Natural killer cell (primary cell): ENCODE results near the gene EYS. TPM values are rescaled to one million over a fixed set of nuclear protein-coding genes. Genes with fewer than 3 reads are reported as not detected.

Experiments
- ATAC-seq, 3 donors: fragments of 150-1000 bp in 2 of 3; fragments of 200-7000 bp in 1 of 3; cut with Tn5 transposase; 1 replicate in 1 of 3; 2 replicates in 2 of 3; pipeline ENCODE4 v1.10.0; 2021; ENCODE audit warnings: mild to moderate bottlenecking in 2 of 3, moderate library complexity in 2 of 3
- DNase-seq, 2 donors: peaks; one replicate each; pipeline versions ENCODE4 v3.0.0 to v3.0.0-alpha.2; 2013 to 2021; ENCODE audit warnings: mixed read lengths in 1 of 2
- H3K27ac ChIP-seq: one replicate; pipeline ENCODE4 v1.5.1; 2013; ENCODE audit warnings: mild to moderate bottlenecking, low read length
- H3K27me3 ChIP-seq: one replicate; pipeline ENCODE4 v1.6.1; 2013; ENCODE audit warnings: low read length; ENCODE audit not compliant: control insufficient read depth, insufficient read depth
- H3K36me3 ChIP-seq: one replicate; pipeline ENCODE4 v1.6.1; 2013; ENCODE audit warnings: low read length; ENCODE audit not compliant: control insufficient read depth, insufficient read depth
- H3K4me1 ChIP-seq: one replicate; pipeline ENCODE4 v1.6.1; 2013; ENCODE audit warnings: low read length; ENCODE audit not compliant: control insufficient read depth, insufficient read depth
- H3K4me3 ChIP-seq: one replicate; pipeline ENCODE4 v1.5.1; 2013; ENCODE audit warnings: low read length
- H3K9me3 ChIP-seq: one replicate; pipeline ENCODE4 v1.6.1; 2013; ENCODE audit warnings: low read length; ENCODE audit not compliant: control insufficient read depth, insufficient read depth
- H3K27ac Mint-ChIP-seq, 2 donors: one replicate each; pipeline ENCODE4 v1.8.0; 2022; ENCODE audit warnings: mild to moderate bottlenecking in 2 of 2, mixed read lengths in 2 of 2, moderate library complexity in 1 of 2
- H3K27me3 Mint-ChIP-seq, 2 donors: one replicate each; pipeline ENCODE4 v1.8.0; 2022; ENCODE audit warnings: low read depth in 2 of 2, mixed read lengths in 2 of 2
- H3K36me3 Mint-ChIP-seq: one replicate; pipeline ENCODE4 v1.8.0; 2022; ENCODE audit warnings: mixed read lengths
- H3K4me1 Mint-ChIP-seq, 2 donors: one replicate each; pipeline ENCODE4 v1.8.0; 2022; ENCODE audit warnings: mixed read lengths in 2 of 2
- H3K4me3 Mint-ChIP-seq: one replicate; pipeline ENCODE4 v1.8.0; 2022; ENCODE audit warnings: mild to moderate bottlenecking, moderate library complexity, mixed read lengths
- H3K9me3 Mint-ChIP-seq, 2 donors: one replicate each; pipeline ENCODE4 v1.8.0; 2022; ENCODE audit warnings: mixed read lengths in 2 of 2
- CTCF ChIP-seq: fragments of 200-600 bp; IDR thresholded peaks from one replicate; pipeline ENCODE4 v1.8.0; 2022; ENCODE audit warnings: antibody characterized with exemption
- WGBS: methylation state at CpG from one replicate; pipeline ENCODE4 v1.1.7; 2013; ENCODE audit warnings: missing lambda C conversion rate; ENCODE audit not compliant: insufficient coverage; 5-methylcytosine and 5-hydroxymethylcytosine counted together
- intact Hi-C: fragments of 100-400 bp; cut with micrococcal nuclease; formaldehyde crosslinking; loops from one replicate; pipeline ENCODE4 v1.14.2; 2022
- total RNA-seq, 4 donors: library from RNA; stranded (reverse); fragments of 120-200 nt in 1 of 4; gene quantifications; one replicate each; pipeline versions ENCODE4 v1.2.3 to v1.2.4, GENCODE V29; 2013 to 2022

Gene EYS
- total RNA-seq, 3 donors from 2014 or later (not counting 1 experiment from before 2014, with no cell fraction given), result 0.55 TPM; not detected in 2

GRCh38 chr6:65642776-65643175 lies 64.2 kb downstream of the EYS start:
- H3K9me3 ChIP-seq, result peaks cover 11% of the 10 kb centered on the region
- no peak for TF ChIP-seq CTCF
- DNase-seq (no peak), ATAC-seq (no peak)
- intact Hi-C loops, result no loop called here
- Mint-ChIP-seq H3K9me3 (peaks cover 17 to 41% of the 10 kb centered on the region in 2 donors), H3K27ac (no peak overlapping the region), H3K27me3 (no peaks in the 10 kb centered on the region), H3K4me1 (no peaks in the 10 kb centered on the region), H3K4me3 (no peak overlapping the region), H3K36me3 (peaks cover 21% of the 10 kb centered on the region)
- no peak overlapping the region for H3K4me3 ChIP-seq
- no CpG with 5 or more reads among the region's 1 CpG for WGBS
- H3K36me3 ChIP-seq, result no peaks in the 10 kb centered on the region
- no peaks in the 10 kb centered on the region for H3K27me3 ChIP-seq
- H3K27ac ChIP-seq, result no peak overlapping the region
- no peaks in the 10 kb centered on the region for H3K4me1 ChIP-seq

- H3K27ac Mint-ChIP-seq, result no peak overlapping the region
- no peaks in the 10 kb centered on the region for H3K36me3 Mint-ChIP-seq
- no peak for TF ChIP-seq CTCF
- H3K27ac ChIP-seq, result no peak overlapping the region
- no peak for DNase-seq
- intact Hi-C loops, result no loop called here
- H3K4me1 ChIP-seq, result no peaks in the 10 kb centered on the region
- H3K4me3 ChIP-seq, result no peak overlapping the region
- H3K4me3 Mint-ChIP-seq, result no peak overlapping the region
- no peaks in the 10 kb centered on the region for H3K27me3 Mint-ChIP-seq
- peaks cover 10 to 24% of the 10 kb centered on the region in 2 donors for H3K9me3 Mint-ChIP-seq
- no peak for ATAC-seq
- H3K36me3 ChIP-seq, result no peaks in the 10 kb centered on the region
- 93% methylated on average over 21 of the region's 22 CpGs for WGBS
- H3K27me3 ChIP-seq, result no peaks in the 10 kb centered on the region
- H3K9me3 ChIP-seq, result peaks cover 15% of the 10 kb centered on the region
- H3K4me1 Mint-ChIP-seq, result no peaks in the 10 kb centered on the region
These were observed 68.8 kb downstream of the EYS start for GRCh38 chr6:65638047-65638831.

GRCh38 chr6:65637289-65638046 lies 69.6 kb downstream of the EYS start:
- no peak overlapping the region for H3K27ac Mint-ChIP-seq
- Histone ChIP-seq H3K9me3 (peaks cover 14% of the 10 kb centered on the region), H3K27ac (no peak overlapping the region), H3K4me3 (no peak overlapping the region), H3K36me3 (no peaks in the 10 kb centered on the region), H3K27me3 (no peaks in the 10 kb centered on the region), H3K4me1 (no peaks in the 10 kb centered on the region)
- no peaks in the 10 kb centered on the region for H3K4me1 Mint-ChIP-seq
- H3K9me3 Mint-ChIP-seq, result peaks cover 10 to 24% of the 10 kb centered on the region in 2 donors
- H3K27me3 Mint-ChIP-seq, result no peaks in the 10 kb centered on the region
- no peak overlapping the region for H3K4me3 Mint-ChIP-seq
- no peak for ATAC-seq
- H3K36me3 Mint-ChIP-seq, result no peaks in the 10 kb centered on the region
- DNase-seq, result no peak
- 86% methylated on average over 12 of the region's 12 CpGs for WGBS
- intact Hi-C loops, result no loop called here
- no peak for TF ChIP-seq CTCF
